GM19240 (cell line): Measurements from ENCODE around the gene TTLL3.
"Not testable (repeated sequence)": the region's sequence is repeated elsewhere in the genome, so short reads cannot be mapped to it uniquely, and the experiment has no call there.

Experiments
- DNase-seq: peaks from one replicate; pipeline ENCODE4 v3.0.0; 2011; ENCODE audit warnings: low spot score; ENCODE audit not compliant: insufficient read length

TTLL3 gene, protein sequence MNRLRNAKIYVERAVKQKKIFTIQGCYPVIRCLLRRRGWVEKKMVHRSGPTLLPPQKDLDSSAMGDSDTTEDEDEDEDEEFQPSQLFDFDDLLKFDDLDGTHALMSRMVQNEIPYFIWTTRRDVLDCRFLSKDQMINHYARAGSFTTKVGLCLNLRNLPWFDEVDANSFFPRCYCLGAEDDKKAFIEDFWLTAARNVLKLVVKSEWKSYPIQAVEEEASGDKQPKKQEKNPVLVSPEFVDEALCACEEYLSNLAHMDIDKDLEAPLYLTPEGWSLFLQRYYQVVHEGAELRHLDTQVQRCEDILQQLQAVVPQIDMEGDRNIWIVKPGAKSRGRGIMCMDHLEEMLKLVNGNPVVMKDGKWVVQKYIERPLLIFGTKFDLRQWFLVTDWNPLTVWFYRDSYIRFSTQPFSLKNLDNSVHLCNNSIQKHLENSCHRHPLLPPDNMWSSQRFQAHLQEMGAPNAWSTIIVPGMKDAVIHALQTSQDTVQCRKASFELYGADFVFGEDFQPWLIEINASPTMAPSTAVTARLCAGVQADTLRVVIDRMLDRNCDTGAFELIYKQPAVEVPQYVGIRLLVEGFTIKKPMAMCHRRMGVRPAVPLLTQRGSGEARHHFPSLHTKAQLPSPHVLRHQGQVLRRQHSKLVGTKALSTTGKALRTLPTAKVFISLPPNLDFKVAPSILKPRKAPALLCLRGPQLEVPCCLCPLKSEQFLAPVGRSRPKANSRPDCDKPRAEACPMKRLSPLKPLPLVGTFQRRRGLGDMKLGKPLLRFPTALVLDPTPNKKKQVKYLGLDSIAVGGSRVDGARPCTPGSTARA

GRCh38 chr3:9809615-9810432 is at the start of gene TTLL3:
Gene TTLL3 (plus strand): TSS chr3:9810262. CDS start chr3:9810662, 400 bp downstream.
- peak; percentile 39 for DNase-seq

DNA sequence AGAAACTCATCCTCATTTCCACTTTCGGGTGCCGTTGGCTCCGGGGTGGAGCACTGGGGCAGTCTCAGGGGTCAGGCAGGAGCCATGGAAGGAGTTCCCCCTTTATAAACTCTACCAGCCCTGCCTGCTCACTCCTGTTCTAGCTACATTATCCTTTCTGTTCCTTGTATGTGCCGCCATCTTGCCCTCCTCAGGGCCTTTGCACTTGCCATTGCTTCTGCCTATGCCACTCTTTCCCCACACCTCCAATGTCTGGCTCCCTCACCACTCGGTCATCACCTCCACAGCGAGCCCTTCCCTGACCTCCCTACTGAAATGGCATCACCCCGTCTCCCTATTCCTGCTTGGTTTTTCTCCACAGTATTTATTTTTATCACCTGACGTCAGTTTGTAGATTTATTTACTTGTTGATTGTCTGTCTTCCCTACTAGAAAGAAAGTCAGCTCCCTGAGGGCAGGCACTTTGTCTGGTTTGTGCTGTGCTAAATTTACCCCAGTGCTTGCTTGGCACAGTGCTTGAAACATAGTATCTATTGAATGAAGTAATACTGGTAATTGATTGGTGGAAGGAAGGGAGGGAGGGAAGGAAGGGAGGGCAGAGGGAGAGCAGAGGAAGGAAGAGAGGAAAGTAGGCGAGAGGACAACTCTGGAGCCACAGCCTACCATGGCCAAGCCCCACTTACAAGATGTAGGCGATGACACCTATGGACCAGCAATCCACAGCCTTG is 49.1 kb upstream of the TTLL3 start:
- no peak for DNase-seq

- no peak for DNase-seq
Observed at GRCh38 chr3:9761919-9762318, 48.1 kb upstream of the TTLL3 start.

DNA sequence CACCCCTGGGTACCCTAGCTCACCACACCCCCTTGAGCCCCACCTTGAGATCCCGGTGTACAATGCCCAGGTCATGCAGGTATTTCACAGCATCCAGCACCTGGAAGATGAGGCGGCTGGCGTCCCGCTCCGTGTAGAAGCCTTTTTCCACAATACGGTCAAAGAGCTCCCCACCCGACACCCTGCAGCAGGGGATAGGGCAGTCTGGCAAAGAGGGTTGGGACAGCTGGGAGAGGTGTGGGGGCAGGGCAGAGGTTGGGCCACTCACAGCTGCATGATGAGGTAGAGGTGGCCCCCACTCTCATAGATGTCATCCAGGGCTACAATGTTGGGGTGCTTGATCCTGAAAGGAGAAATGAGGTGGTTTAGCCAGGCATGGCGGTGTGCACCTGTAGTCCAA is 47.2 kb upstream of the TTLL3 start:
- no peak for DNase-seq

DNA sequence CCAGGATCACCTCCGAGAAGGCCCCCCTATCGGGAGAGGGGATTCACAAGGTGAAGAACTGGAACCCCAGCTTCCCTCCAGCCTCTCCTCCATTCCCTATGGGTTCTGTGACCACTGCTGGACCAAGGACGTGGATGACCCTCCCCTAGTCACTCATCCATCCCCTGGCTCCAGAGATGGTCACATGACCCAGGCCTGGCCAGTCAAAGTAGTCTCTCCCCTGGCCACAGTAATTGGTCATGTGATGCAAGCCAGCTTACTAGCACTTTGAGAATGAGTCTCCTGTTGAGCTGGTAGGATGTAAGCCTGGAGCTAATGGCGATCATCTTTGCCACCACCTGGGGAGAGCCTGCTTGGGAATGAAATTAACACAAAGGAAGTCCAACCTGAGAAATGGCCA is 44.2 kb upstream of the TTLL3 start:
- no peak for DNase-seq

DNA sequence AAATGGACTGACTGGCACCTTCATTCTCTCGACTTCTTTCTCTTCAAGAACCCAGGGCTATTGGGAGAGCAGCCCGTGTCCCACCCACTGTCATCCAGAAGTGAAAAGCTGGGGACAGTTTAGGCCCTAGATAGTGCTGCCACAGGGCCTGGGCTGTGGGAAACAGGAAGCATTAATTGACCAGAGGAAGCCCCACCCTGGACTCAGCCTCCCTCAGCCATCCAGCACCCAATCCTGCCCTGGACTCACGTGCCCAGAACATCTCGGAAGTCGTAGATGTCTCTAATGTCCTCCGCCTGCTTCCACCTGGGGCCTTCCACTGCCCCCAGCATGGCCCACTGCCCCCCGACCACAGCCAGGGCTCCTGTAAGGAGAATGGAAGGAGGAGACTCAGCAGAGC is 42.6 kb upstream of the TTLL3 start:
- DNase-seq: no peak

GRCh38 chr3:9768141-9768775 is 41.8 kb upstream of the TTLL3 start:
- DNase-seq: no peak

DNA sequence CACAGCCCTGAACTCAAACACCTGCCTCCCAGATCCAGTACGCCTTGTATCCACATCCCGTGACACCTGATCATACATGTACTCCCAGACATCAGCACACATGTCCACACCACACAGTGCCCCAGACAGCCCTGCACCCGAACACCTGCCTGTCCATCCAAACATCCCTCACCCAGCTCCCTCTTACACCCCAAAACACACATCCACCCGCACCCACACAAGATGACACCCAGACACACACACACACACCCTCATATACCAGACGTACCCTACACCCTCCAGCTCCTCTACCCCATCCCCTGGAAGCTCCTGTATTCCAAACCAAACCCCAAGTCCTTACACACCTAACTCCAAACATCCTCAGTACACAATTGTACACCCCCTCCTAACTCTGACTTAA is 41.0 kb upstream of the TTLL3 start:
- DNase-seq: no peak

- peak; percentile 47 for DNase-seq
Observed at GRCh38 chr3:9769426-9770275, 40.4 kb upstream of the TTLL3 start, which contains the start of gene CAMK1. Gene CAMK1 (minus strand): TSS chr3:9769947. CDS start chr3:9767749, 2,198 bp downstream.

- no peak for DNase-seq
Observed at GRCh38 chr3:9770276-9770812, 39.7 kb upstream of the TTLL3 start.

DNA sequence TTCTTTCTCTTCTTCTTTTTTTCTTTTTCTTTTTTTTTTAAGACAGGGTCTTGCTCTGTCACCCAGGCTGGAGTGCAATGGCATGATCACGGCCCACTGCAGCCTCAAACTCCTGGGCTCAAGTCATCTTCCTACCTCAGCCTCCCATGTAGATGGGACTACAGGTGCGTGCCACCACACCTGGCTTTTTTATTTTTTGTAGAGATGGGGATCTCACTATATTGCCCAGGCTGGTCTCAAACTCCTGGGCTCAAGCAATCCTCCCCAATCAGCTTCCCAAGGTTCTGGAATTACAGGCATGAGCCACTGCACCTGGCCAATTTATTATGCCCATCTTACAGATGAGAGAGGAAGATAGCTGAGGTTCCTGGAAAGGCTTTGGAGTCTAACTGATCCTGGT is 39.1 kb upstream of the TTLL3 start:
- DNase-seq: not testable (repeated sequence)

- DNase-seq: no peak
Observed at GRCh38 chr3:9776896-9777693, 33.0 kb upstream of the TTLL3 start.

DNA sequence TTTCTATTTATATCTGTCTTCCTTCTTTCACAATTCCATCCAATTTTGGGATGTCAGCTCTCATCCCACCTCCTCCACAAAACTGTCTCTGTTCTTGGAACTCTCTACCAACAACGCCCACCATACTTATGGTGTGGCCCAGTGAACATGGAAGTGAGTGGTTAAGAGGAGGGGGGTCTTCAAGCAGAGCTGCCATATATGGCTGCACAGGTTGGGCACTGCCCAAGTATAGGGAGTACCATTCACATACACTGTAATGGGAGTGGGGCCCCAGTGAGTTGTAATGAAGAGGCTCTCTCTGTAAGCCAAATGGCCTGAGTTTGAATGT is 32.4 kb upstream of the TTLL3 start:
- no peak for DNase-seq

DNA sequence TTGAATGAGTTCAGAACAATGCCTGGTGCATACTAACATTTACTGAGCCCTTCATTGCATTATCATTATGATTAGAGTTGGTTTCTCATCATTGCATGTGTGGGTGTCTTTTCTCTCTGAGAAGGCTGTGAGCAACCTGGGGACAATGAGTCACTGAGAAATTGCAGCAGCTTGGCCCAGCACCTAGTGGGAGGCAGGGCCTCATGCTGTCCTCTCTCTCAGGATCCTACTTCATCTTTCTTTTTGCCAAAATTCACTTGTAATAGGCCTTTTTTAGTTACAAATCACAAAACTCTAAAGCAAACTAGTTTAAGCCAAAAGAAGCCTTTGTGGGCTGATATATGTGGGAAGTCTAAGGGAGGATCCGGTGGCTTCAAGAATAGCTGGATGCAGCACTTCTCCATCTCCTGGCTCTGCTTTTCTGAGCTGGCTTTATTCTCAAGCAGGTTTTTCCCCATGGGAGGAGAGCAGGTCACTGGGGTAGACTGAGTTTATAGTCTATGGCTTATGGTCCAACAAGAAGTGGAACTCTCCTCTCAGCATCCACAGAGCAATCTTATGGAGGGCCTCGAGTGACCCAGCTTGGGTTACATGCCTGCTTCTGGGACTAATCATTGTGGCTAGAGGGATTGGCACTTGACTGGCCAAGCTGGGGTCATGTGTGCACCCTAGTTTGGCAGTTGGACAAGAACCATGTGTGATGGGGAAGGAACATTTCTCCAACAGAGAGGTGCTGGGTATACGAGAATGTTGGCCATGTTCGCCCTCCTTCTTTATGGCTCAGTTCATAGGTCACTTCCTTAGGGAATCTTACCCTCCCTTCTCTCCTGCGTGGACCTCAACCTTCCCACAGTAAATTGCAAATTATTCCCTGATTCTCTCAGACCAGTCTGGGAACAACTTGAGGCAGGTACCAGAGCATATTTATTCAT is 31.7 kb upstream of the TTLL3 start:
- DNase-seq: no peak

DNA sequence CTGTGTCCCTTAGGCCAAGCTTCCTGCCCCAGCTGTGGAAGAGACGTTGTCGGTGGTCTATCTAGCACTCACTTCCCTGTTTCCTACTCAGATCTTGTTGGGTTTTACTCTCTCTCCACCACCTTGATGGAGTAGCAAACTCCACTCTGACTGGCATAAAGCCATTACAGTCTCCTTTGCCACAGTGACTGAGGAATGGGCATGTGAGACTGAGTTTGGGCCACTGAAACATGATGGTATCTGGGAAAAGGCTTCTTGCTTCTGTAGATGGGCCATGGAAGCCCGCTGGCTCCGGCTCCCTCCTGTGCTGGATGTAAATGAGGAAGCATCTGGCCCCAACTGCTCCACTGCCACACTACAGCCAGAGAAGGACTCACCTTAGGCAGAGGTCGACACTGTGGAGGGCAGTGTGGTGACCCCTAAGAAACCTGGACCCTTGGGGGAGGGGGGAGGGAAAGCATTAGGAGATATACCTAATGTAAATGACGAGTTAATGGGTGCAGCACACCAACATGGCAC is 30.9 kb upstream of the TTLL3 start:
- no peak for DNase-seq

DNA sequence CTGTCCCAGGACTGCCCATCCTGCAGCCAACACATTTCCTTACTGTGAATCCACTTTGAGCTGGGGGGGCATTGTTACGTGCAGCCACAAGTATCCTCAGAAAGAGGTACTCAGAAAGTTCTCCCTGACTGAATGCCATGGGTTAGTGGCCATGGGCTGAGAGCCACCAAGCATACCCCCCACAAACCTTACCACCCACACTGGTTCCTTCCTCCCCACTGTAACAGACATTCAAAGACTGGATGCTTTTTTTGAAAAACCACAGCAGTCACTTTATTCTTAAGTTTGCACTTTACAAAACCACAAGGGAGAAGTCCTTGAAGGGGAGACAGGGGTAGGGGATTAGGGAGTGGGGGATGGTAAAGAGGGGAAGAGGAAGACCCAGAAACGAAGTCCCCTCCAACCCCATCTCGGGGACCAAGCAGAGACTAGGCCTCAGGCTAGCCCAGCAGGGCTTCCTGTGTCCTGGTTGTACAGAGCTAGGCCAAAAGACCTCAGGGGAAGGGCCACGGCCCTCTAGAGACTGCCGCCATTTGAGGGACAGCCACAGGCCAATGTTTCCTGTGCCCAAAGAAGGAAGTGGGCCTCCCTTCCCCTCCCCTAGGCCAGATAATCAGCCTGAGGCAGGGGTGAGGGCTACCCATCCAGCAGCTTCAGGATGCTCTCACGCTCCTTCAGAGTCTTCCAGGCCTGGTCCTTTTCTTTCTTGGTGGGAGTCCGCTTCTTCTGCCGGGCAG is 30.2 kb upstream of the TTLL3 start:
- no peak for DNase-seq

DNA sequence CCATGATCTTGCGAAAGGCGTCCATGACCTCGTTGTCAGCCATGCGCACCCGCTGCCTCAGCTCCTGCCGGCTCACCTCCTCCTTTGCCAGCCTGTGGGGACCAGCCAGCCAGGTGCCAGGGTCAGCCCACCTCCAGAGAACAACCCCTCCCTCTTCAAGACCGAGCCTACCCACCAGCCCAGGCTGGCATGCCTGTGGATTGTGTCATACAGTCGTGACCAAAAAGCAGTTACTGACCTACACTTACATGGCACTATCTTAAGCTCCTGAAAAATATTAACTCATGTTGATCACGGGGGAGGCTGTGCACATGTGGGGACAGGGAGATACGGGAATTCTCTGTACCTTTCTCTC is 29.6 kb upstream of the TTLL3 start:
- no peak for DNase-seq
